ENCODE data around the gene SF3A2. TPM values are rescaled to one million over a fixed set of nuclear protein-coding genes. Genes with fewer than 3 reads are reported as not detected.
A peak's percentile ranks its signal among the peaks of the same experiment; 100 is the strongest.

SF3A2 gene
- total RNA-seq, 1 donor: 27.9 TPM

- H4K20me1 ChIP-seq (ENCODE audit: insufficient read depth, low read length): peaks cover 2% of the 10 kb centered on the region
- peaks cover 51% of the 10 kb centered on the region for H3K36me3 ChIP-seq (ENCODE audit: insufficient read depth, low read length)
- no peak for DNase-seq (ENCODE audit: insufficient read length, low spot score, missing footprints)
- TF ChIP-seq, protein P1, sequence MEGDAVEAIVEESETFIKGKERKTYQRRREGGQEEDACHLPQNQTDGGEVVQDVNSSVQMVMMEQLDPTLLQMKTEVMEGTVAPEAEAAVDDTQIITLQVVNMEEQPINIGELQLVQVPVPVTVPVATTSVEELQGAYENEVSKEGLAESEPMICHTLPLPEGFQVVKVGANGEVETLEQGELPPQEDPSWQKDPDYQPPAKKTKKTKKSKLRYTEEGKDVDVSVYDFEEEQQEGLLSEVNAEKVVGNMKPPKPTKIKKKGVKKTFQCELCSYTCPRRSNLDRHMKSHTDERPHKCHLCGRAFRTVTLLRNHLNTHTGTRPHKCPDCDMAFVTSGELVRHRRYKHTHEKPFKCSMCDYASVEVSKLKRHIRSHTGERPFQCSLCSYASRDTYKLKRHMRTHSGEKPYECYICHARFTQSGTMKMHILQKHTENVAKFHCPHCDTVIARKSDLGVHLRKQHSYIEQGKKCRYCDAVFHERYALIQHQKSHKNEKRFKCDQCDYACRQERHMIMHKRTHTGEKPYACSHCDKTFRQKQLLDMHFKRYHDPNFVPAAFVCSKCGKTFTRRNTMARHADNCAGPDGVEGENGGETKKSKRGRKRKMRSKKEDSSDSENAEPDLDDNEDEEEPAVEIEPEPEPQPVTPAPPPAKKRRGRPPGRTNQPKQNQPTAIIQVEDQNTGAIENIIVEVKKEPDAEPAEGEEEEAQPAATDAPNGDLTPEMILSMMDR (IDR thresholded peaks at IDR 0.05; ENCODE audit: extremely low read depth, low read depth, low read length): peak; percentile 17
- H2AFZ ChIP-seq (ENCODE audit: low read length): no peak overlapping the region
- H3K4me3 ChIP-seq (ENCODE audit: insufficient read depth, low read length): no peak overlapping the region
- no peaks in the 10 kb centered on the region for H3K4me1 ChIP-seq (ENCODE audit: insufficient read depth, low read length)
- no peak overlapping the region for H3K27ac ChIP-seq (ENCODE audit: low read depth, low read length)
- H3K79me2 ChIP-seq (ENCODE audit: insufficient read depth, low read length): peaks cover 44% of the 10 kb centered on the region
- H3K27me3 ChIP-seq (ENCODE audit: insufficient read depth, low read length): no peaks in the 10 kb centered on the region
- no peaks in the 10 kb centered on the region for H3K9me3 ChIP-seq (ENCODE audit: low read depth, low read length)
- no peak overlapping the region for H3K4me2 ChIP-seq (ENCODE audit: insufficient read depth, low read length)
Observed at GRCh38 chr19:2221918-2222317, 14.7 kb upstream of the SF3A2 start.

DNA sequence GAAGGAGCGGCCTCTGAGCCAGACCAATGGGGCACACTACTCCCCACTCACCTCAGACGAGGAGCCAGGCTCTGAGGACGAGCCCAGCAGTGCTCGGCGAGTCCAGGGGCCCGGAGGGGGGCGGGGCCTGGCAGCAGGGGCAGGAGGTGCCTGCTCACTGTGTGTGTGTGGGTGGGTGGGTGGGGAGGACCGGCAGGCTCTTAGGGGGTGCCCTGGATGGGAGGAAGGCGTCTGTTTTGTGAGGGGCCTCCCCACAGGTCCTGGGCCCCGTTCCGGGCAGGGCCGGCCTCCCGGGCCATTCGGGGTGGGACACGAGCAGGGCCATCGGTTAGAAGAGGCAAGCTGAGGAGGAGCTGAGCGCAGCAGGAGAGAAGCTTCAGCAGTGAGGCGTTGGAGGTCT, 13.2 kb upstream of the SF3A2 start:
- no peaks in the 10 kb centered on the region for H3K27me3 ChIP-seq (ENCODE audit: insufficient read depth, low read length)
- TF ChIP-seq, protein P1 (IDR thresholded peaks at IDR 0.05; ENCODE audit: extremely low read depth, low read depth, low read length): no peak
- H3K27ac ChIP-seq (ENCODE audit: low read depth, low read length): no peak overlapping the region
- H3K36me3 ChIP-seq (ENCODE audit: insufficient read depth, low read length): peaks cover 44% of the 10 kb centered on the region
- peaks cover 6% of the 10 kb centered on the region for H4K20me1 ChIP-seq (ENCODE audit: insufficient read depth, low read length)
- H3K4me3 ChIP-seq (ENCODE audit: insufficient read depth, low read length): no peak overlapping the region
- H3K4me1 ChIP-seq (ENCODE audit: insufficient read depth, low read length): no peaks in the 10 kb centered on the region
- H2AFZ ChIP-seq (ENCODE audit: low read length): no peak overlapping the region
- H3K79me2 ChIP-seq (ENCODE audit: insufficient read depth, low read length): peaks cover 38% of the 10 kb centered on the region
- no peak overlapping the region for H3K4me2 ChIP-seq (ENCODE audit: insufficient read depth, low read length)
- H3K9me3 ChIP-seq (ENCODE audit: low read depth, low read length): no peaks in the 10 kb centered on the region
- DNase-seq (ENCODE audit: insufficient read length, low spot score, missing footprints): no peak

DNA sequence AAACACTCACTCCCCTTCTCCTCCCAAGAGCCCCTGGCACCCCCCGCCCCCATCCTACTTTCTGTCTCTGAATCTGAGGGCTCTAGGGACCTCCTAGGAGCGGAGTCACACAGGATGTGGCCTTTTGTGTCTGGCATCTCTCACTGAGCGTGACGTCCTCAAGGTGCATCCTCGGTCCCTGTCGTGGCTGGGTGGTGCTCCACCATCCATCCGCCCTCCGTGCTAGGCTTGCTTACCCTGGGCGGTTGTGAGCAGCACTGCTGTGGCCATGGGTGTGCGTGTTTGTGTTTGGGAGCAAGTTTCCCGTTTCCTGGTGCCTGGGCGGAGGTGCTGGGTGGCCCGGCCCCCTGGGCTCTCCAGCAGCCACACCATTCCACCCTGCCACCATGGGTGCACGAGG, 12.7 kb upstream of the SF3A2 start:
- H3K9me3 ChIP-seq (ENCODE audit: low read depth, low read length): no peaks in the 10 kb centered on the region
- no peak overlapping the region for H3K4me3 ChIP-seq (ENCODE audit: insufficient read depth, low read length)
- peaks cover 40% of the 10 kb centered on the region for H3K79me2 ChIP-seq (ENCODE audit: insufficient read depth, low read length)
- no peak for DNase-seq (ENCODE audit: insufficient read length, low spot score, missing footprints)
- H3K4me1 ChIP-seq (ENCODE audit: insufficient read depth, low read length): no peaks in the 10 kb centered on the region
- H3K27ac ChIP-seq (ENCODE audit: low read depth, low read length): no peak overlapping the region
- no peak overlapping the region for H3K4me2 ChIP-seq (ENCODE audit: insufficient read depth, low read length)
- H3K36me3 ChIP-seq (ENCODE audit: insufficient read depth, low read length): peaks cover 47% of the 10 kb centered on the region
- peaks cover 8% of the 10 kb centered on the region for H4K20me1 ChIP-seq (ENCODE audit: insufficient read depth, low read length)
- TF ChIP-seq, protein P1 (IDR thresholded peaks at IDR 0.05; ENCODE audit: extremely low read depth, low read depth, low read length): no peak
- H3K27me3 ChIP-seq (ENCODE audit: insufficient read depth, low read length): no peaks in the 10 kb centered on the region
- H2AFZ ChIP-seq (ENCODE audit: low read length): no peak overlapping the region

- Histone ChIP-seq H3K27ac (ENCODE audit: low read depth, low read length) (no peak overlapping the region), H4K20me1 (ENCODE audit: insufficient read depth, low read length) (peaks cover 9% of the 10 kb centered on the region), H3K36me3 (ENCODE audit: insufficient read depth, low read length) (peaks cover 53% of the 10 kb centered on the region), H3K27me3 (ENCODE audit: insufficient read depth, low read length) (no peaks in the 10 kb centered on the region), H3K79me2 (ENCODE audit: insufficient read depth, low read length) (peaks cover 45% of the 10 kb centered on the region), H3K9me3 (ENCODE audit: low read depth, low read length) (no peaks in the 10 kb centered on the region), H3K4me3 (ENCODE audit: insufficient read depth, low read length) (no peak overlapping the region), H3K4me2 (ENCODE audit: insufficient read depth, low read length) (no peak overlapping the region), H3K4me1 (ENCODE audit: insufficient read depth, low read length) (no peaks in the 10 kb centered on the region), H2AFZ (ENCODE audit: low read length) (no peak overlapping the region)
- TF ChIP-seq, protein P1 (IDR thresholded peaks at IDR 0.05; ENCODE audit: extremely low read depth, low read depth, low read length): no peak
- no peak for DNase-seq (ENCODE audit: insufficient read length, low spot score, missing footprints)
Observed at GRCh38 chr19:2224754-2225349, 11.8 kb upstream of the SF3A2 start.

Data from osteoblast (primary cell).